ENCODE measurements around the gene SUMO1.

SUMO1 gene

GRCh38 chr2:202184557-202184956, 53.8 kb downstream of the SUMO1 start:
- Mint-ChIP-seq H3K27me3 (peaks cover 6% of the 10 kb centered on the region), H3K4me3 (no peak overlapping the region), H3K4me1 (no peaks in the 10 kb centered on the region), H3K27ac (no peak overlapping the region), H3K9me3 (no peaks in the 10 kb centered on the region), H3K36me3 (no peaks in the 10 kb centered on the region)
- ATAC-seq (ENCODE audit: low read depth), result no peak
- no peak for DNase-seq (ENCODE audit: low spot score in 2 of 2)

DNA sequence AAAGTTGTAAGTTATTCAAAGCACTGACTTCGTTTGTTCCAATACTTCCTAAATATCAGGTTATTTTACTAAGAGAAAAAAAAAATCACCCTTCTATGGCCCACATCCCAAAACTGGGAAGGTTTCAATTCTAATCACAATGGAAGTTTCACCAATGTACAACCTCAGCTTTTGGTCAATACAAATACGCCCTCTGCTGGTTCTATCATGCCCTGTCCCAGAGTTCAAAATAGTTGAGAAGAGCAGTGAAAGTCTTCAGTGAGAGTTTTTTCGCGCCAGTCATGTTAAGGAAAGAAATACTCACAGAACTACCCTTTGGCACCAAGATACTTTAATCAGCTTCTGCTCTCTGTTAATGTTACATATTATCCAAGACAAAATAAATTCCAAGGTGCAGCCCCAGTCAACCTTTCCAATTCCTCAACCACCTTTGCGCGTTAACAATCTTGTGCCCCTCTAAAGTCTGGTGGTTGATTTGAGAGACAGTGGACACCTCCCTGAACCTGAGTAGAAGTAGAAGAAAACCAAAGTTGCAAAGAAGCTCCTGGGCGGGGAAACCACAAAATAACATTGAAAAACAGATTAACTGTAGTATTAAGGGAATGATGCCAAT, 59.9 kb downstream of the SUMO1 start:
- Mint-ChIP-seq H3K27ac (no peak overlapping the region), H3K4me3 (no peak overlapping the region), H3K27me3 (no peaks in the 10 kb centered on the region), H3K9me3 (no peaks in the 10 kb centered on the region), H3K36me3 (no peaks in the 10 kb centered on the region), H3K4me1 (no peaks in the 10 kb centered on the region)
- peak; percentile 73 for ATAC-seq (ENCODE audit: low read depth)
- peak; percentile 54 to 56 for DNase-seq (ENCODE audit: low spot score in 2 of 2)

GRCh38 chr2:202172439-202173211, 65.8 kb downstream of the SUMO1 start:
- Mint-ChIP-seq H3K4me1 (peaks cover 11% of the 10 kb centered on the region), H3K36me3 (no peaks in the 10 kb centered on the region), H3K27ac (peak overlapping the region; percentile 70), H3K9me3 (no peaks in the 10 kb centered on the region), H3K4me3 (no peak overlapping the region), H3K27me3 (peaks cover 3% of the 10 kb centered on the region)
- DNase-seq (ENCODE audit: low spot score in 2 of 2) (no peak), ATAC-seq (ENCODE audit: low read depth) (peak; percentile 70)

DNA sequence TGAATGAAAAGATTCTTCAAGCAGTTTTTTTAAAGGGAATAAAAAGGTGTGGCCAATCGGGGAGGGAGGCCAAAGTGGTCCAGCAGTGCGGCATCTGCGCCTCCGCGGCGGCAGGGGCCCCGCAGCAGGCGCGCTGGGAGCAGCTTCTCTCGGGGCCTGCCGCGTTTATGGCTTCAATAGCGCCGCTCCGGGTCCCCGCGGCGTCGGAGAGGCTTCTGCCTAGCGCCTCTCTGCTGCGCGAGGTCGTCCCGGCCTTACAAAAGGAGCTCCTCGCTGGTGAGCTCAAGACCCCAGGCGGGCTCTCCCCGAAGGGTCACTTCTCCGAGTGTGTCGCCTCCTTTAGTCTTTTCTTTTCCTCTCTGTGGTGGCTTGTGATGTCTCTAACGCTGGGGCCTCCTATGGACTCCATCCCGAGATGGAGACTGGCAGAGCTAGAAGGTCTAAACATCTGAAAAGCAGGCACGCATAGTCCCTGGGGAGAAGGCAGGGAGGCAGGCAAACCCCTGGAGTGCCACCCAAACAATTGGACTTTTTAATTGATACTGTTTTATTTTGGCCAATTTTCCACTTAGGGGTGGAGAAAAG, 67.1 kb downstream of the SUMO1 start:
- no peak for ATAC-seq (ENCODE audit: low read depth)
- no peaks in the 10 kb centered on the region for H3K36me3 Mint-ChIP-seq
- H3K27ac Mint-ChIP-seq, result no peak overlapping the region
- H3K9me3 Mint-ChIP-seq, result no peaks in the 10 kb centered on the region
- H3K27me3 Mint-ChIP-seq, result peaks cover 3% of the 10 kb centered on the region
- no peak for DNase-seq (ENCODE audit: low spot score in 2 of 2)
- H3K4me3 Mint-ChIP-seq, result peak overlapping the region; percentile 4
- peaks cover 11% of the 10 kb centered on the region for H3K4me1 Mint-ChIP-seq

DNA sequence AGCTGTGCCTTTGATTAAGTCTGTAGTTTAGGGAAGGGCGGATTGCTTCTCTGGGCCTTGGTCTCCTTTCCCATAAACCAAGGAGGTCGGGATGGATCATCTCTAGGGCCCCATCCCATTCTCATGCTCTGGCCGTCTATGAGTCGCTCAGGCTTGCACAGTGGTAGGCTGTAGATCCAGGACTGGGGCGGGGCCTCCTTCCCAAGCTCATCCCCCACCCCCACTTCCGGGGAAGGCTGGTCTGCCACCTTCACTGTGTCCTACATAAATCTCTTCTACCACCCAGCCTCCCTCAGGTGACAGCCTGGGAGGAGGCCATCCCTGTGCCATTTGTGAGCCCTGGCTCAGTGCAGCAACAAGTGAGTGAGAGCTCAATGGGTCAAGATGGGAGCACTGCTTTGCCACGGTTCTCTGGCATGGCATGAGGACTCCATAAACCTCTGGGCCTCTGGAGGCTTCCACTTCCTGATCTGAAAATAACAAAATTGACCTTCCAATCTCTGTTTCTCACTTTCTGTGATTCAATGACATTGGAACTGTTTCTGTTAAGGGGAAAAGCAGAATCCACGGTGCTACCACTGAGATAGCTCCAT, 68.5 kb downstream of the SUMO1 start:
- Mint-ChIP-seq H3K36me3 (no peaks in the 10 kb centered on the region), H3K27ac (no peak overlapping the region), H3K4me3 (no peak overlapping the region), H3K27me3 (peaks cover 3% of the 10 kb centered on the region), H3K4me1 (peaks cover 11% of the 10 kb centered on the region), H3K9me3 (no peaks in the 10 kb centered on the region)
- DNase-seq (ENCODE audit: low spot score in 2 of 2) (no peak), ATAC-seq (ENCODE audit: low read depth) (no peak)

- H3K9me3 Mint-ChIP-seq, result no peaks in the 10 kb centered on the region
- H3K4me1 Mint-ChIP-seq, result peaks cover 11% of the 10 kb centered on the region
- no peaks in the 10 kb centered on the region for H3K36me3 Mint-ChIP-seq
- peaks cover 3% of the 10 kb centered on the region for H3K27me3 Mint-ChIP-seq
- H3K4me3 Mint-ChIP-seq, result no peak overlapping the region
- H3K27ac Mint-ChIP-seq, result no peak overlapping the region
- DNase-seq (ENCODE audit: low spot score in 2 of 2) (no peak), ATAC-seq (ENCODE audit: low read depth) (no peak)
These were observed 69.3 kb downstream of the SUMO1 start for GRCh38 chr2:202169131-202169530.

DNA sequence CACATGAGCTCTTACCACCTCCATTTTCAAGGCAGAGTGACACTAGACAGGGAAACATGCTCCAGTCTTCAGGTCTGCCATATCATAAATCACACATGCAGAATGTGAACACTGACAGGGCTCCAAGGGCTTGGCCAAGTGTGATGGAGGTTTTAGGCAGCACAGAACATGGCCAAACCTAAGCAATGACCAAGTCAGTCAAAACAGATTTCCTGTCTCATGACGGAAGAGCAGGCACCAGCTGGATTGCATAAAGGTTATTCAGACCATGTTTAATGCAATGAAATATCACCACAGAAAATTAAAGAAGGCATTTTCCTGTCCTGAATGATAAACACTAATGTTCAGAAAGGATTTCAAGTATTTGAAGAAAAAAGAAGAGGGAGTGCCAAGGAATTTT, 72.5 kb downstream of the SUMO1 start:
- H3K27ac Mint-ChIP-seq, result no peak overlapping the region
- H3K4me3 Mint-ChIP-seq, result no peak overlapping the region
- ATAC-seq (ENCODE audit: low read depth), result no peak
- peaks cover 2% of the 10 kb centered on the region for H3K4me1 Mint-ChIP-seq
- DNase-seq (ENCODE audit: low spot score in 2 of 2), result no peak
- peaks cover 3% of the 10 kb centered on the region for H3K27me3 Mint-ChIP-seq
- H3K36me3 Mint-ChIP-seq, result no peaks in the 10 kb centered on the region
- H3K9me3 Mint-ChIP-seq, result no peaks in the 10 kb centered on the region

- H3K4me1 Mint-ChIP-seq, result no peaks in the 10 kb centered on the region
- DNase-seq (ENCODE audit: low spot score in 2 of 2) (no peak), ATAC-seq (ENCODE audit: low read depth) (no peak)
- no peaks in the 10 kb centered on the region for H3K9me3 Mint-ChIP-seq
- H3K27me3 Mint-ChIP-seq, result peaks cover 1% of the 10 kb centered on the region
- H3K36me3 Mint-ChIP-seq, result no peaks in the 10 kb centered on the region
- H3K4me3 Mint-ChIP-seq, result no peak overlapping the region
- no peak overlapping the region for H3K27ac Mint-ChIP-seq
These were observed 73.2 kb downstream of the SUMO1 start for GRCh38 chr2:202165208-202165607.

GRCh38 chr2:202164411-202164810, 74.0 kb downstream of the SUMO1 start:
- H3K36me3 Mint-ChIP-seq, result no peaks in the 10 kb centered on the region
- DNase-seq (ENCODE audit: low spot score in 2 of 2) (no peak), ATAC-seq (ENCODE audit: low read depth) (no peak)
- H3K9me3 Mint-ChIP-seq, result no peaks in the 10 kb centered on the region
- H3K27me3 Mint-ChIP-seq, result peaks cover 1% of the 10 kb centered on the region
- H3K4me3 Mint-ChIP-seq, result no peak overlapping the region
- H3K4me1 Mint-ChIP-seq, result no peaks in the 10 kb centered on the region
- H3K27ac Mint-ChIP-seq, result no peak overlapping the region

DNA sequence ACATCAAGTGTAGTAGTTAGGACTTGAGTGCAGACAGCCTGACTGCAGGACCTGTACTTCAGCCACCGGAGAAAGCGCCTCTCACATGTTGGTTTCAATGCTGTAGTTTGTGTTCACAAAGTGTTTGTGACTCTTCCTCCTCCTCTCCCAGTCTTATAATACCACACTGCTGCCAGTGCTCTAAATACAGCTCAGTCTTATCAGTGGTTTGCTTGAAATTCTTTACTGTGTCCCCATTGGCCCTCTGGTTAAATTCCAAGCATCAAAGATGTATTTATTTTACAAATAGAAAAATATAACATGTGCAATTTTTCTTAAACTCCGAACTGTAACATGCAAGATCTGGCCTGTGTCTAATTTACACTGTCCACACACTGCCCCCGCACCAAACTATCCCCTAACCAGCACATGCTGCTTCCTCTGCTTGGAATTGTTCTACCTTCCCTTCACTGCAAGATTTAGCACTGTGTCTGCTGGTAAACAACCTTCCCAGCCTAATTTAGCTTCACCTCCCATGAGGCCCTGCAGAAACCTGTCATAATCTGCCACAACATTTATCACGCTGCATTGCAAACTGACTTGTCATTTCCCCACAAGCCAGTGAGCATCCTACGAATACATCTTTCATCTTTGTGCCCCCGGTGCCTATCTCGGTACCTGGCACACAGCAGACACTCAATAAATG, 77.1 kb downstream of the SUMO1 start:
- no peaks in the 10 kb centered on the region for H3K4me1 Mint-ChIP-seq
- no peak overlapping the region for H3K4me3 Mint-ChIP-seq
- H3K36me3 Mint-ChIP-seq, result no peaks in the 10 kb centered on the region
- DNase-seq (ENCODE audit: low spot score in 2 of 2) (no peak), ATAC-seq (ENCODE audit: low read depth) (no peak)
- peaks cover 7% of the 10 kb centered on the region for H3K27me3 Mint-ChIP-seq
- H3K27ac Mint-ChIP-seq, result no peak overlapping the region
- H3K9me3 Mint-ChIP-seq, result no peaks in the 10 kb centered on the region

GRCh38 chr2:202158796-202159195, 79.6 kb downstream of the SUMO1 start:
- Mint-ChIP-seq H3K4me3 (no peak overlapping the region), H3K27ac (no peak overlapping the region), H3K9me3 (no peaks in the 10 kb centered on the region), H3K27me3 (peaks cover 12% of the 10 kb centered on the region), H3K36me3 (no peaks in the 10 kb centered on the region), H3K4me1 (no peaks in the 10 kb centered on the region)
- DNase-seq (ENCODE audit: low spot score in 2 of 2), result no peak
- no peak for ATAC-seq (ENCODE audit: low read depth)

GRCh38 chr2:202157211-202157990, 81.0 kb downstream of the SUMO1 start:
- no peaks in the 10 kb centered on the region for H3K9me3 Mint-ChIP-seq
- H3K4me1 Mint-ChIP-seq, result no peaks in the 10 kb centered on the region
- DNase-seq (ENCODE audit: low spot score in 2 of 2), result no peak
- no peak overlapping the region for H3K4me3 Mint-ChIP-seq
- no peak overlapping the region for H3K27ac Mint-ChIP-seq
- no peak for ATAC-seq (ENCODE audit: low read depth)
- no peaks in the 10 kb centered on the region for H3K36me3 Mint-ChIP-seq
- peaks cover 13% of the 10 kb centered on the region for H3K27me3 Mint-ChIP-seq
